Endothelial cell of umbilical vein (primary cell): ENCODE data around the gene DGKH. TPM values are rescaled to one million over a fixed set of nuclear protein-coding genes. Genes with fewer than 3 reads are reported as not detected.

Experiments used
- BruUV-seq: library from RNA; stranded (reverse); fragments of 400-500 nt; replicated peaks from 2 replicates; lab custom pipeline; 2021; lab: Mats Ljungman, UMichigan
- CTCF ChIA-PET: fragments of 300-600, 350-600 bp; sonication (Branson Sonifier 250); formaldehyde crosslinking; loops from one replicate; lab custom pipeline; 2021; ENCODE audit warnings: antibody characterized with exemption, inconsistent platforms; lab: Charles Lee
- POLR2A ChIA-PET: fragments of 300-600, 350-600 bp; sonication (Branson Sonifier 250); formaldehyde crosslinking; loops from one replicate; lab custom pipeline; 2021; ENCODE audit warnings: antibody characterized with exemption, inconsistent platforms; lab: Charles Lee
- DNase-seq: peaks from one replicate; pipeline ENCODE4 v3.0.0-alpha.2; 2011; ENCODE audit warnings: low read depth, low spot score
- FAIRE-seq: peaks from 2 replicates; lab custom pipeline; 2011; peaks lifted over from hg19 to GRCh38; lab: Jason Lieb, UNC
- H2AFZ ChIP-seq: 2 replicates; pipeline ENCODE4 v1.6.0; 2012; ENCODE audit warnings: low read depth, low read length, control low read depth, inconsistent platforms
- H3K27ac ChIP-seq: 2 replicates; pipeline ENCODE4 v1.5.1; 2011; ENCODE audit warnings: low read depth, mild to moderate bottlenecking, control low read depth, low read length, moderate library complexity; ENCODE audit not compliant: insufficient read depth
- H3K27me3 ChIP-seq, 2 experiments: 2 replicates each; pipeline versions ENCODE4 v1.6.0 to v1.6.1; 2011; ENCODE audit warnings: low read length in 2 of 2, mixed read lengths in 1 of 2; ENCODE audit not compliant: control insufficient read depth in 2 of 2, insufficient read depth in 2 of 2
- H3K36me3 ChIP-seq, 2 experiments: 2 replicates in 1 of 2; 3 replicates in 1 of 2; pipeline ENCODE4 v1.5.1; 2011; ENCODE audit warnings: low read length in 2 of 2, mild to moderate bottlenecking in 1 of 2, moderate library complexity in 1 of 2; ENCODE audit not compliant: control insufficient read depth in 2 of 2, insufficient read depth in 2 of 2; ENCODE audit errors: extremely low read depth in 1 of 2
- H3K4me1 ChIP-seq: 3 replicates; pipeline ENCODE4 v1.5.1; 2011; ENCODE audit warnings: mild to moderate bottlenecking, low read length; ENCODE audit not compliant: control insufficient read depth, insufficient read depth; ENCODE audit errors: extremely low read depth
- H3K4me2 ChIP-seq: 2 replicates; pipeline ENCODE4 v1.6.1; 2011; ENCODE audit warnings: low read length, control low read depth, mixed read lengths; ENCODE audit not compliant: insufficient read depth
- H3K4me3 ChIP-seq, 3 experiments: fragments of 200-600 bp in 1 of 3; sonication (generic), shearing (Covaris generic) in 1 of 3; replicated peaks in 1 of 3; 2 replicates each; pipeline ENCODE4 v1.5.1; 2011 to 2016; ENCODE audit warnings: control low read depth in 3 of 3, low read length in 3 of 3, mild to moderate bottlenecking in 2 of 3, inconsistent platforms in 1 of 3, low read depth in 1 of 3, moderate library complexity in 1 of 3; ENCODE audit not compliant: insufficient read depth in 1 of 3
- H3K79me2 ChIP-seq: 2 replicates; pipeline ENCODE4 v1.6.0; 2012; ENCODE audit warnings: low read length, inconsistent platforms; ENCODE audit not compliant: control insufficient read depth, insufficient read depth
- H3K9ac ChIP-seq: replicated peaks from 2 replicates; pipeline ENCODE3; 2011; ENCODE audit warnings: low read length, control low read depth; ENCODE audit not compliant: insufficient read depth; ENCODE audit errors: extremely low read depth
- H3K9me1 ChIP-seq: replicated peaks from 3 replicates; pipeline ENCODE4 v1.6.0; 2011; ENCODE audit warnings: mild to moderate bottlenecking, low read length; ENCODE audit not compliant: control insufficient read depth, insufficient read depth; ENCODE audit errors: extremely low read depth
- H3K9me3 ChIP-seq: replicated peaks from 2 replicates; pipeline ENCODE4 v1.5.1; 2012; ENCODE audit warnings: low read length, inconsistent platforms; ENCODE audit not compliant: control insufficient read depth, insufficient read depth
- H4K20me1 ChIP-seq: replicated peaks from 2 replicates; pipeline ENCODE3; 2011; ENCODE audit warnings: mild to moderate bottlenecking, low read length; ENCODE audit not compliant: control insufficient read depth, insufficient read depth; ENCODE audit errors: extremely low read depth
- CTCF ChIP-seq, 2 donors: IDR thresholded peaks; 1 replicate in 1 of 2; 2 replicates in 1 of 2; pipeline ENCODE4 v1.5.1; 2011; ENCODE audit warnings: low read length in 2 of 2, mild to moderate bottlenecking in 2 of 2, moderate library complexity in 2 of 2, control low read depth in 1 of 2, inconsistent platforms in 1 of 2, low read depth in 1 of 2; ENCODE audit not compliant: insufficient read depth in 1 of 2; ENCODE audit errors: extremely low read depth in 1 of 2
- FOS ChIP-seq: IDR thresholded peaks from 2 replicates; pipeline ENCODE4 v1.6.1; 2011; ENCODE audit warnings: mild to moderate bottlenecking, low read length, moderate library complexity, borderline replicate concordance; ENCODE audit not compliant: insufficient read depth
- GATA2 ChIP-seq: IDR thresholded peaks from 2 replicates; pipeline ENCODE4 v1.7.0; 2011; ENCODE audit warnings: low read depth, mild to moderate bottlenecking, moderate library complexity, mixed read lengths, low read length; ENCODE audit not compliant: insufficient read length, insufficient read depth
- MAX ChIP-seq: IDR thresholded peaks from 2 replicates; pipeline ENCODE4 v1.6.1; 2011; ENCODE audit not compliant: insufficient read depth, insufficient read length
- MYC ChIP-seq: IDR thresholded peaks from one replicate; pipeline ENCODE4 v1.6.1; 2011; ENCODE audit warnings: mild to moderate bottlenecking, low read depth, low read length
- POLR2AphosphoS5 ChIP-seq: IDR thresholded peaks from 2 replicates; pipeline ENCODE4 v1.6.1; 2012; ENCODE audit warnings: low read depth, mild to moderate bottlenecking, control low read depth, low read length, moderate library complexity; ENCODE audit not compliant: insufficient read depth
- dilution Hi-C: fragments of 300-500 bp; cut with MboI; formaldehyde crosslinking; loops from one replicate; pipeline ENCODE4 v1.15.0; 2019; ENCODE audit warnings: low sequenced_read_pairs; ENCODE audit not compliant: extremely low pct_ligation_motif_present
- intact Hi-C: fragments of 100-400 bp; cut with micrococcal nuclease; formaldehyde crosslinking; loops from one replicate; pipeline ENCODE4 v1.10.0; 2022
- polyA plus RNA-seq, 4 experiments: library from polyadenylated mRNA; depleted of rRNA in 3 of 4; stranded (reverse) in 3 of 4; unstranded in 1 of 4; fragments of >200 nt; gene quantifications; 2 replicates each; pipeline versions ENCODE4 v1.2.1 to v1.2.3, GENCODE V29; 2011 to 2012; ENCODE audit warnings: missing spikeins in 1 of 4
- total RNA-seq: library from RNA; stranded (reverse); gene quantifications from 2 replicates; pipeline ENCODE4 v1.2.3, GENCODE V29; 2021

DGKH gene
- total and polyA plus RNA-seq, 2 donors (not counting 3 experiments of a cell fraction or from before 2014, with no cell fraction given), result 4.1 to 30.1 TPM

GRCh38 chr13:42049454-42049813 lies 986 bp downstream of the DGKH start:
- ChIA-PET CTCF (interaction anchor here (2.8 to 3.7 kb wide), 2 partner anchors 60 to 381 kb away, joined by 11 to 25 read pairs; no protein-coding TSS in a partner anchor), POLR2A (interaction anchor here (0.6 kb wide), 1 partner anchor 23 kb away, joined by 3 read pairs; no protein-coding TSS in a partner anchor)
- H3K9me1 ChIP-seq, result no peaks in the 10 kb centered on the region
- H3K36me3 ChIP-seq, result no peaks in the 10 kb centered on the region
- TF ChIP-seq POLR2AphosphoS5 (no peak), CTCF (IDR thresholded peaks at IDR 0.05; ENCODE audit: extremely low read depth in 1 of 2, insufficient read depth in 1 of 2, low read depth in 1 of 2, low read length in 2 of 2) (no peak), GATA2 (no peak), MYC (no peak), MAX (no peak), FOS (no peak)
- no peaks in the 10 kb centered on the region for H3K9me3 ChIP-seq
- peak overlapping the region; percentile 28 for H3K27ac ChIP-seq
- H3K4me2 ChIP-seq, result peak overlapping the region; percentile 55
- H3K27me3 ChIP-seq, result no peaks in the 10 kb centered on the region
- FAIRE-seq, result peak; percentile 78
- peak overlapping the region; percentile 54 for H3K9ac ChIP-seq
- peaks cover 44% of the 10 kb centered on the region for H3K79me2 ChIP-seq
- H3K4me3 ChIP-seq, result peak overlapping the region; percentile 0 to 86 (median 42)
- H3K4me1 ChIP-seq, result peaks cover 10% of the 10 kb centered on the region
- H4K20me1 ChIP-seq, result no peaks in the 10 kb centered on the region
- BruUV-seq, result no TSS peak
- intact Hi-C loops, result loop anchor here (5.0 to 10.0 kb wide), 3 partner anchors 223 to 592 kb away; partner anchors contain the start of genes AKAP11 and RGCC
- dilution Hi-C loops, result no loop called here
- no peak for DNase-seq
- H2AFZ ChIP-seq, result peak overlapping the region; percentile 8
